ENCODE results near the gene PFDN6. TPM values are rescaled to one million over a fixed set of nuclear protein-coding genes. Genes with fewer than 3 reads are reported as not detected.

PFDN6 gene
- total RNA-seq, 1 experiment from 2014 or later = 95.7 TPM

DNA sequence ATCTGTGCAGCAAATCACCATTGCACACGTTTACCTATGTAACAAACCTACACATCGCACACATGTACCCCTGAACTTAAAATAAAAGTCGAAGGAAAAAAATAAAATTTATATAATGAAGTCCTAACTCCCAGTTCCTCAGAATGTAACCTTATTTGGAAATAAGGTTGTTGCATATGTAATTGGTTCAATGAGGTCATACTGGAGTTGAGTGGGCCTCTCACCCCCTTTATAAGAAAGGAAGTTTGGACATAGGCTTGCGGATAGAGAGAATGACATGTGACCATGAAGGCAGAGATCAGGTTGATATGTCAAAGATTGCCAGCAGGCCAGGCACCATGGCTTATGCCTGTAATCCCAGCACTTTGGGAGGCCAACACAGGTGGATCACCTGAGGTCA lies 44.3 kb downstream of the PFDN6 start:
- no peak overlapping the region for H3K27ac Mint-ChIP-seq
- H3K4me3 Mint-ChIP-seq = no peak overlapping the region
- H3K9me3 Mint-ChIP-seq = no peaks in the 10 kb centered on the region
- TF ChIP-seq RORB (CRISPR knock-in tag; IDR thresholded peaks at IDR 0.05) = no peak
- no peak for TF ChIP-seq SOX15 (CRISPR knock-in tag; IDR thresholded peaks at IDR 0.05)
- TF ChIP-seq, protein P1, sequence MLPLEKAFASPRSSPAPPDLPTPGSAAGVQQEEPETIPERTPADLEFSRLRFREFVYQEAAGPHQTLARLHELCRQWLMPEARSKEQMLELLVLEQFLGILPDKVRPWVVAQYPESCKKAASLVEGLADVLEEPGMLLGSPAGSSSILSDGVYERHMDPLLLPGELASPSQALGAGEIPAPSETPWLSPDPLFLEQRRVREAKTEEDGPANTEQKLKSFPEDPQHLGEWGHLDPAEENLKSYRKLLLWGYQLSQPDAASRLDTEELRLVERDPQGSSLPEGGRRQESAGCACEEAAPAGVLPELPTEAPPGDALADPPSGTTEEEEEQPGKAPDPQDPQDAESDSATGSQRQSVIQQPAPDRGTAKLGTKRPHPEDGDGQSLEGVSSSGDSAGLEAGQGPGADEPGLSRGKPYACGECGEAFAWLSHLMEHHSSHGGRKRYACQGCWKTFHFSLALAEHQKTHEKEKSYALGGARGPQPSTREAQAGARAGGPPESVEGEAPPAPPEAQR (CRISPR knock-in tag; IDR thresholded peaks at IDR 0.05) = no peak
- no peak for TF ChIP-seq ELF4 (CRISPR knock-in tag; IDR thresholded peaks at IDR 0.05; ENCODE audit: low read depth)
- TF ChIP-seq, protein P2, sequence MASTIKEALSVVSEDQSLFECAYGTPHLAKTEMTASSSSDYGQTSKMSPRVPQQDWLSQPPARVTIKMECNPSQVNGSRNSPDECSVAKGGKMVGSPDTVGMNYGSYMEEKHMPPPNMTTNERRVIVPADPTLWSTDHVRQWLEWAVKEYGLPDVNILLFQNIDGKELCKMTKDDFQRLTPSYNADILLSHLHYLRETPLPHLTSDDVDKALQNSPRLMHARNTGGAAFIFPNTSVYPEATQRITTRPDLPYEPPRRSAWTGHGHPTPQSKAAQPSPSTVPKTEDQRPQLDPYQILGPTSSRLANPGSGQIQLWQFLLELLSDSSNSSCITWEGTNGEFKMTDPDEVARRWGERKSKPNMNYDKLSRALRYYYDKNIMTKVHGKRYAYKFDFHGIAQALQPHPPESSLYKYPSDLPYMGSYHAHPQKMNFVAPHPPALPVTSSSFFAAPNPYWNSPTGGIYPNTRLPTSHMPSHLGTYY (CRISPR knock-in tag; IDR thresholded peaks at IDR 0.05) = no peak
- TF ChIP-seq ZNF396 (CRISPR knock-in tag; IDR thresholded peaks at IDR 0.05; ENCODE audit: borderline replicate concordance) = no peak
- no peak for TF ChIP-seq NR1H2 (CRISPR knock-in tag; IDR thresholded peaks at IDR 0.05)
- TF ChIP-seq, protein P3, sequence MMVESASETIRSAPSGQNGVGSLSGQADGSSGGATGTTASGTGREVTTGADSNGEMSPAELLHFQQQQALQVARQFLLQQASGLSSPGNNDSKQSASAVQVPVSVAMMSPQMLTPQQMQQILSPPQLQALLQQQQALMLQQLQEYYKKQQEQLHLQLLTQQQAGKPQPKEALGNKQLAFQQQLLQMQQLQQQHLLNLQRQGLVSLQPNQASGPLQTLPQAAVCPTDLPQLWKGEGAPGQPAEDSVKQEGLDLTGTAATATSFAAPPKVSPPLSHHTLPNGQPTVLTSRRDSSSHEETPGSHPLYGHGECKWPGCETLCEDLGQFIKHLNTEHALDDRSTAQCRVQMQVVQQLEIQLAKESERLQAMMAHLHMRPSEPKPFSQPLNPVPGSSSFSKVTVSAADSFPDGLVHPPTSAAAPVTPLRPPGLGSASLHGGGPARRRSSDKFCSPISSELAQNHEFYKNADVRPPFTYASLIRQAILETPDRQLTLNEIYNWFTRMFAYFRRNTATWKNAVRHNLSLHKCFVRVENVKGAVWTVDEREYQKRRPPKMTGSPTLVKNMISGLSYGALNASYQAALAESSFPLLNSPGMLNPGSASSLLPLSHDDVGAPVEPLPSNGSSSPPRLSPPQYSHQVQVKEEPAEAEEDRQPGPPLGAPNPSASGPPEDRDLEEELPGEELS (CRISPR knock-in tag; IDR thresholded peaks at IDR 0.05) = no peak
- TF ChIP-seq ATF1 (CRISPR knock-in tag; IDR thresholded peaks at IDR 0.05) = no peak
- TF ChIP-seq FOXJ3 (CRISPR knock-in tag; IDR thresholded peaks at IDR 0.05; ENCODE audit: borderline replicate concordance) = no peak
- TF ChIP-seq, protein P4, sequence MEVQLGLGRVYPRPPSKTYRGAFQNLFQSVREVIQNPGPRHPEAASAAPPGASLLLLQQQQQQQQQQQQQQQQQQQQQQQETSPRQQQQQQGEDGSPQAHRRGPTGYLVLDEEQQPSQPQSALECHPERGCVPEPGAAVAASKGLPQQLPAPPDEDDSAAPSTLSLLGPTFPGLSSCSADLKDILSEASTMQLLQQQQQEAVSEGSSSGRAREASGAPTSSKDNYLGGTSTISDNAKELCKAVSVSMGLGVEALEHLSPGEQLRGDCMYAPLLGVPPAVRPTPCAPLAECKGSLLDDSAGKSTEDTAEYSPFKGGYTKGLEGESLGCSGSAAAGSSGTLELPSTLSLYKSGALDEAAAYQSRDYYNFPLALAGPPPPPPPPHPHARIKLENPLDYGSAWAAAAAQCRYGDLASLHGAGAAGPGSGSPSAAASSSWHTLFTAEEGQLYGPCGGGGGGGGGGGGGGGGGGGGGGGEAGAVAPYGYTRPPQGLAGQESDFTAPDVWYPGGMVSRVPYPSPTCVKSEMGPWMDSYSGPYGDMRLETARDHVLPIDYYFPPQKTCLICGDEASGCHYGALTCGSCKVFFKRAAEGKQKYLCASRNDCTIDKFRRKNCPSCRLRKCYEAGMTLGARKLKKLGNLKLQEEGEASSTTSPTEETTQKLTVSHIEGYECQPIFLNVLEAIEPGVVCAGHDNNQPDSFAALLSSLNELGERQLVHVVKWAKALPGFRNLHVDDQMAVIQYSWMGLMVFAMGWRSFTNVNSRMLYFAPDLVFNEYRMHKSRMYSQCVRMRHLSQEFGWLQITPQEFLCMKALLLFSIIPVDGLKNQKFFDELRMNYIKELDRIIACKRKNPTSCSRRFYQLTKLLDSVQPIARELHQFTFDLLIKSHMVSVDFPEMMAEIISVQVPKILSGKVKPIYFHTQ (CRISPR knock-in tag; IDR thresholded peaks at IDR 0.05) = no peak
- TF ChIP-seq, protein P5, sequence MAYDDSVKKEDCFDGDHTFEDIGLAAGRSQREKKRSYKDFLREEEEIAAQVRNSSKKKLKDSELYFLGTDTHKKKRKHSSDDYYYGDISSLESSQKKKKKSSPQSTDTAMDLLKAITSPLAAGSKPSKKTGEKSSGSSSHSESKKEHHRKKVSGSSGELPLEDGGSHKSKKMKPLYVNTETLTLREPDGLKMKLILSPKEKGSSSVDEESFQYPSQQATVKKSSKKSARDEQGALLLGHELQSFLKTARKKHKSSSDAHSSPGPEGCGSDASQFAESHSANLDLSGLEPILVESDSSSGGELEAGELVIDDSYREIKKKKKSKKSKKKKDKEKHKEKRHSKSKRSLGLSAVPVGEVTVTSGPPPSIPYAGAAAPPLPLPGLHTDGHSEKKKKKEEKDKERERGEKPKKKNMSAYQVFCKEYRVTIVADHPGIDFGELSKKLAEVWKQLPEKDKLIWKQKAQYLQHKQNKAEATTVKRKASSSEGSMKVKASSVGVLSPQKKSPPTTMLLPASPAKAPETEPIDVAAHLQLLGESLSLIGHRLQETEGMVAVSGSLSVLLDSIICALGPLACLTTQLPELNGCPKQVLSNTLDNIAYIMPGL (CRISPR knock-in tag; IDR thresholded peaks at IDR 0.05) = no peak
- no peak for TF ChIP-seq TEAD1 (CRISPR knock-in tag; IDR thresholded peaks at IDR 0.05)
- no peak for TF ChIP-seq ZNF121 (CRISPR knock-in tag; IDR thresholded peaks at IDR 0.05)
- TF ChIP-seq, protein P6, sequence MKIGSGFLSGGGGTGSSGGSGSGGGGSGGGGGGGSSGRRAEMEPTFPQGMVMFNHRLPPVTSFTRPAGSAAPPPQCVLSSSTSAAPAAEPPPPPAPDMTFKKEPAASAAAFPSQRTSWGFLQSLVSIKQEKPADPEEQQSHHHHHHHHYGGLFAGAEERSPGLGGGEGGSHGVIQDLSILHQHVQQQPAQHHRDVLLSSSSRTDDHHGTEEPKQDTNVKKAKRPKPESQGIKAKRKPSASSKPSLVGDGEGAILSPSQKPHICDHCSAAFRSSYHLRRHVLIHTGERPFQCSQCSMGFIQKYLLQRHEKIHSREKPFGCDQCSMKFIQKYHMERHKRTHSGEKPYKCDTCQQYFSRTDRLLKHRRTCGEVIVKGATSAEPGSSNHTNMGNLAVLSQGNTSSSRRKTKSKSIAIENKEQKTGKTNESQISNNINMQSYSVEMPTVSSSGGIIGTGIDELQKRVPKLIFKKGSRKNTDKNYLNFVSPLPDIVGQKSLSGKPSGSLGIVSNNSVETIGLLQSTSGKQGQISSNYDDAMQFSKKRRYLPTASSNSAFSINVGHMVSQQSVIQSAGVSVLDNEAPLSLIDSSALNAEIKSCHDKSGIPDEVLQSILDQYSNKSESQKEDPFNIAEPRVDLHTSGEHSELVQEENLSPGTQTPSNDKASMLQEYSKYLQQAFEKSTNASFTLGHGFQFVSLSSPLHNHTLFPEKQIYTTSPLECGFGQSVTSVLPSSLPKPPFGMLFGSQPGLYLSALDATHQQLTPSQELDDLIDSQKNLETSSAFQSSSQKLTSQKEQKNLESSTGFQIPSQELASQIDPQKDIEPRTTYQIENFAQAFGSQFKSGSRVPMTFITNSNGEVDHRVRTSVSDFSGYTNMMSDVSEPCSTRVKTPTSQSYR (CRISPR knock-in tag; IDR thresholded peaks at IDR 0.05) = no peak
- TF ChIP-seq, protein P7, sequence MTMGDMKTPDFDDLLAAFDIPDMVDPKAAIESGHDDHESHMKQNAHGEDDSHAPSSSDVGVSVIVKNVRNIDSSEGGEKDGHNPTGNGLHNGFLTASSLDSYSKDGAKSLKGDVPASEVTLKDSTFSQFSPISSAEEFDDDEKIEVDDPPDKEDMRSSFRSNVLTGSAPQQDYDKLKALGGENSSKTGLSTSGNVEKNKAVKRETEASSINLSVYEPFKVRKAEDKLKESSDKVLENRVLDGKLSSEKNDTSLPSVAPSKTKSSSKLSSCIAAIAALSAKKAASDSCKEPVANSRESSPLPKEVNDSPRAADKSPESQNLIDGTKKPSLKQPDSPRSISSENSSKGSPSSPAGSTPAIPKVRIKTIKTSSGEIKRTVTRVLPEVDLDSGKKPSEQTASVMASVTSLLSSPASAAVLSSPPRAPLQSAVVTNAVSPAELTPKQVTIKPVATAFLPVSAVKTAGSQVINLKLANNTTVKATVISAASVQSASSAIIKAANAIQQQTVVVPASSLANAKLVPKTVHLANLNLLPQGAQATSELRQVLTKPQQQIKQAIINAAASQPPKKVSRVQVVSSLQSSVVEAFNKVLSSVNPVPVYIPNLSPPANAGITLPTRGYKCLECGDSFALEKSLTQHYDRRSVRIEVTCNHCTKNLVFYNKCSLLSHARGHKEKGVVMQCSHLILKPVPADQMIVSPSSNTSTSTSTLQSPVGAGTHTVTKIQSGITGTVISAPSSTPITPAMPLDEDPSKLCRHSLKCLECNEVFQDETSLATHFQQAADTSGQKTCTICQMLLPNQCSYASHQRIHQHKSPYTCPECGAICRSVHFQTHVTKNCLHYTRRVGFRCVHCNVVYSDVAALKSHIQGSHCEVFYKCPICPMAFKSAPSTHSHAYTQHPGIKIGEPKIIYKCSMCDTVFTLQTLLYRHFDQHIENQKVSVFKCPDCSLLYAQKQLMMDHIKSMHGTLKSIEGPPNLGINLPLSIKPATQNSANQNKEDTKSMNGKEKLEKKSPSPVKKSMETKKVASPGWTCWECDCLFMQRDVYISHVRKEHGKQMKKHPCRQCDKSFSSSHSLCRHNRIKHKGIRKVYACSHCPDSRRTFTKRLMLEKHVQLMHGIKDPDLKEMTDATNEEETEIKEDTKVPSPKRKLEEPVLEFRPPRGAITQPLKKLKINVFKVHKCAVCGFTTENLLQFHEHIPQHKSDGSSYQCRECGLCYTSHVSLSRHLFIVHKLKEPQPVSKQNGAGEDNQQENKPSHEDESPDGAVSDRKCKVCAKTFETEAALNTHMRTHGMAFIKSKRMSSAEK (CRISPR knock-in tag; IDR thresholded peaks at IDR 0.05; ENCODE audit: borderline replicate concordance) = no peak
- TF ChIP-seq, protein P8, sequence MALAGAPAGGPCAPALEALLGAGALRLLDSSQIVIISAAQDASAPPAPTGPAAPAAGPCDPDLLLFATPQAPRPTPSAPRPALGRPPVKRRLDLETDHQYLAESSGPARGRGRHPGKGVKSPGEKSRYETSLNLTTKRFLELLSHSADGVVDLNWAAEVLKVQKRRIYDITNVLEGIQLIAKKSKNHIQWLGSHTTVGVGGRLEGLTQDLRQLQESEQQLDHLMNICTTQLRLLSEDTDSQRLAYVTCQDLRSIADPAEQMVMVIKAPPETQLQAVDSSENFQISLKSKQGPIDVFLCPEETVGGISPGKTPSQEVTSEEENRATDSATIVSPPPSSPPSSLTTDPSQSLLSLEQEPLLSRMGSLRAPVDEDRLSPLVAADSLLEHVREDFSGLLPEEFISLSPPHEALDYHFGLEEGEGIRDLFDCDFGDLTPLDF (CRISPR knock-in tag; IDR thresholded peaks at IDR 0.05) = no peak
- ATAC-seq = no peak
- no peaks in the 10 kb centered on the region for H3K36me3 Mint-ChIP-seq
- POLR2A ChIA-PET = interaction anchor here (0.6 kb wide), 1 partner anchor 696 kb away, joined by 3 read pairs; no protein-coding TSS in a partner anchor
- no peaks in the 10 kb centered on the region for H3K4me1 Mint-ChIP-seq
- no peak for DNase-seq (ENCODE audit: low spot score)
- CTCF ChIA-PET = interaction anchor here (0.6 to 3.3 kb wide), 2 partner anchors 12 to 173 kb away, joined by 3 to 9 read pairs; no protein-coding TSS in a partner anchor
- H3K27me3 Mint-ChIP-seq (ENCODE audit: low read depth) = peaks cover 3% of the 10 kb centered on the region; the same call in 1 of the 2 replicates
